Activated naive CD8-positive, alpha-beta T cell (primary cell): ENCODE results near the gene SNRK.

Source experiments
- H3K27ac Mint-ChIP-seq: one replicate; pipeline ENCODE4 v1.8.0; 2021; ENCODE audit warnings: mixed read lengths
- H3K27me3 Mint-ChIP-seq: one replicate; pipeline ENCODE4 v1.8.0; 2021; ENCODE audit warnings: mixed read lengths
- H3K36me3 Mint-ChIP-seq: one replicate; pipeline ENCODE4 v1.8.0; 2021; ENCODE audit warnings: mixed read lengths
- H3K4me1 Mint-ChIP-seq: one replicate; pipeline ENCODE4 v1.8.0; 2021; ENCODE audit warnings: low read depth, mixed read lengths
- H3K4me3 Mint-ChIP-seq: one replicate; pipeline ENCODE4 v1.8.0; 2021; ENCODE audit warnings: mild to moderate bottlenecking, mixed read lengths
- H3K9me3 Mint-ChIP-seq: one replicate; pipeline ENCODE4 v1.8.0; 2021; ENCODE audit warnings: low read depth, mixed read lengths

SNRK gene

DNA sequence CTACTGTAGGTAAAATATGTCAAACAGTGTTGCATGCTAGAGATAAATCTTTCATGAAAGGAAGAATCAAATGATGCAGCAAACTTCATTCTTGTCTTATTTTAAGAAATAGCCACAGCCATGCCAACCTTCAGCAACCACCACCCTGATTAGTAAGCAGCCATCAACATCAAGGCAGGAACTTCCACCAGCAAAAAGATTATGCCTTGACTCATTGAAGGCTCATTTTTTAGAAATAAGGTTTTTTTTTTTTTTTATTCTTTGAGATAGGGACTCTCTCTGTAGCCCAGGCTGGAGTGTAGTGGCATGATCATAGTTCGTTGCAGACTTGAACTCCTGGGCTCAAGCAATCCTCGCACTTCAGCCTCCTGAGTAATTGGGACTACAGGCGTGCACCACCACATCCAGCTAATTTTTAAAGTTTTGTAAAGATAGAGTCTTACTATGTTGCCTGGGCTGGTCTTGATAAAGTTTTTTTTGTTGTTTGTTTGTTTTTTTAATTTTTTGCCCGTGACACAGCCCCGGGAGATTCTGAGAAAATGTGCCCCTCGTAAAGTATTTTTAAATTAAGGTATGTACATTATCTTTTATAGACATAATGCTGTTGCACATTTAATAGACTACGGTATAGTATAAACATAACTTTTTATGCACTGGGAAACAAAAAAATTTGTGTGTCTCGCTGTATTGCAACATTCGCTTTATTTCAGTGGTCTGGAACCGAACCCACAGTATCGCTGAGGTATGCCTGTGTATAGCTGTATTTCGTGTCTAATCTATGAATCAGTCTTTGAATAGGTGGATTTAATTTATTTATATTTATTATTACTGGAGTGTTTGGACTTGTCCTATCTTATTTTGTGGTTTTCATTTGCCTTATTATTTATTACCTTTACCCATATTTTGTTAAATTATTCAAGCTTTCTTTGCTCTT lies 23.3 kb downstream of the SNRK start:
- Mint-ChIP-seq H3K27ac (peak overlapping the region; percentile 93), H3K4me3 (peak overlapping the region; percentile 44), H3K36me3 (peaks cover 36% of the 10 kb centered on the region), H3K27me3 (no peaks in the 10 kb centered on the region), H3K9me3 (peaks cover 6% of the 10 kb centered on the region), H3K4me1 (peaks cover 88% of the 10 kb centered on the region)

GRCh38 chr3:43316783-43317460 lies 30.6 kb downstream of the SNRK start:
- H3K4me1 Mint-ChIP-seq: peaks cover 94% of the 10 kb centered on the region
- H3K27me3 Mint-ChIP-seq: no peaks in the 10 kb centered on the region
- peak overlapping the region; percentile 82 for H3K27ac Mint-ChIP-seq
- H3K36me3 Mint-ChIP-seq: peaks cover 17% of the 10 kb centered on the region
- H3K9me3 Mint-ChIP-seq: no peaks in the 10 kb centered on the region
- peak overlapping the region; percentile 64 for H3K4me3 Mint-ChIP-seq

DNA sequence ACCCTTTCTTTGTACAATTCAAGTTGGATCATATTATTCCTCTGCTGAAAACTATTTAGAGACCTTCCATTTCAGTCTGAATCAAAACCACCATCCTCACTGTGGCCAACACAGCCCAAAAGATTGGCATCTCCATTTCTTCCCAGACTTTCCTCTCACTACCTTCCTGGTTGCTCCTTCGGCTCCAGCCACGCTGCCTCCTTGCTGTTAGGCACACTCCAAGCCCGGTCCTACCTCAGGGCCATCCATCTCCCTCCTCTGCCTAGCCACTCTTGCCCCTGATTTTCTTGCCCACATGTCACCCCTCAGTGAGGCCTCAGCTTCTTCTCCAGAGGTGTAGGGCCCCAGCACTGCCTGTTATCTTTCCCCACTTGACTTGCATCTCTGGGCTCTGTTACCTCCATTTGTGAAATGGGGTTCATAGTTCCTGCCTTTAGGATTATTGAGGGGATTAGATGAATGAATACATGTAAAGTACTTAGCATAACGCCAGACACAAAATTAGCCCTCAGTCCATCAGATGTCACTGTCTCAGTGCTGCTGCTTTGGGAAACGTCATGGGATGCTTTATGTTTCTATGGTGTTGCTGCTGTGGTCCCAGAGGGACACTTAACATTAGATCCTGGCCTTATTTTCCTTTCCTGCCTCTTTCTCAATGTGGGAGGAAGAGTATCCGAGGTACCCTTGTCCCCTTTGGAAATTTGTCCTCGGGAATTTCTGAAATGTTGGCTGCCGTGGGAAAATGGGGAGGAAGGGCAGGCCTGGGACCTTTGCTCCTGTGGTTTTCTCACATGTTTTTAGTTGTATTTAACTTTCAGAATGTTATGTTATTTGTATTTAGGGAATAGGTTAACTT lies 31.3 kb downstream of the SNRK start:
- Mint-ChIP-seq H3K9me3 (no peaks in the 10 kb centered on the region), H3K4me1 (peaks cover 93% of the 10 kb centered on the region), H3K27ac (peak overlapping the region; percentile 82), H3K27me3 (no peaks in the 10 kb centered on the region), H3K36me3 (peaks cover 18% of the 10 kb centered on the region), H3K4me3 (peak overlapping the region; percentile 64)

- peaks cover 96% of the 10 kb centered on the region for H3K4me1 Mint-ChIP-seq
- H3K36me3 Mint-ChIP-seq: peaks cover 14% of the 10 kb centered on the region
- no peaks in the 10 kb centered on the region for H3K9me3 Mint-ChIP-seq
- H3K27me3 Mint-ChIP-seq: no peaks in the 10 kb centered on the region
- H3K27ac Mint-ChIP-seq: peak overlapping the region; percentile 86
- peak overlapping the region; percentile 38 for H3K4me3 Mint-ChIP-seq
Measured at GRCh38 chr3:43319376-43319775, 33.0 kb downstream of the SNRK start.

- H3K27me3 Mint-ChIP-seq: no peaks in the 10 kb centered on the region
Measured at GRCh38 chr3:43319794-43320193, 33.5 kb downstream of the SNRK start.

DNA sequence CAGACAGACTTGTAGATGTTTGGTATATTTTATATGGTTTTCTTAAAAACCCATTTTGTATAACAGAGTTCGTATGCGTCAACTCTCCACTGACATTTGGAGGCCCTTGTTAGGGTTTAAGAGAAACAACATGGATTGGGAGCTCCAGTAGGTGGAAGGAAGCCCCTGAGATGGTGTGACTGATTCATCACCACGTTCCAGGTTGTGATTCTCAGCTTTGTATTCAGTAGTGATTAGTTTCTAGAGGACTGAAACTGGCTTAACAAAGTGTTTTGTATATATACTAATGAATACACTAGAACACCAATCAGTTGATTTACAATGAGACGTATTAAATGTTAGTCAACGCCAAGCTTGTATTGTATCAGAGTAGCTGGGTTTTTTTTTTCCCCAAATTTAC lies 33.9 kb downstream of the SNRK start:
- Mint-ChIP-seq H3K9me3 (no peaks in the 10 kb centered on the region), H3K36me3 (peaks cover 14% of the 10 kb centered on the region), H3K4me1 (peaks cover 94% of the 10 kb centered on the region), H3K27ac (peak overlapping the region; percentile 86), H3K27me3 (no peaks in the 10 kb centered on the region), H3K4me3 (peak overlapping the region; percentile 64)

More at GRCh38 chr3:43319794-43320193, 33.5 kb downstream of the SNRK start:
- H3K4me3 Mint-ChIP-seq: peak overlapping the region; percentile 64
- H3K4me1 Mint-ChIP-seq: peaks cover 96% of the 10 kb centered on the region
- H3K36me3 Mint-ChIP-seq: peaks cover 14% of the 10 kb centered on the region
- peak overlapping the region; percentile 86 for H3K27ac Mint-ChIP-seq
- no peaks in the 10 kb centered on the region for H3K9me3 Mint-ChIP-seq

GRCh38 chr3:43323541-43323940 lies 37.2 kb downstream of the SNRK start:
- H3K4me1 Mint-ChIP-seq: peaks cover 93% of the 10 kb centered on the region
- peaks cover 16% of the 10 kb centered on the region for H3K36me3 Mint-ChIP-seq
- no peaks in the 10 kb centered on the region for H3K27me3 Mint-ChIP-seq
- H3K9me3 Mint-ChIP-seq: no peaks in the 10 kb centered on the region
- no peak overlapping the region for H3K4me3 Mint-ChIP-seq
- peak overlapping the region; percentile 54 for H3K27ac Mint-ChIP-seq

GRCh38 chr3:43326891-43327581 lies 40.7 kb downstream of the SNRK start:
- H3K4me3 Mint-ChIP-seq: peak overlapping the region; percentile 52
- H3K27me3 Mint-ChIP-seq: no peaks in the 10 kb centered on the region
- peaks cover 12% of the 10 kb centered on the region for H3K36me3 Mint-ChIP-seq
- peaks cover 91% of the 10 kb centered on the region for H3K4me1 Mint-ChIP-seq
- H3K27ac Mint-ChIP-seq: peak overlapping the region; percentile 89
- H3K9me3 Mint-ChIP-seq: no peaks in the 10 kb centered on the region

- Mint-ChIP-seq H3K9me3 (peaks cover 2% of the 10 kb centered on the region), H3K36me3 (peaks cover 14% of the 10 kb centered on the region), H3K4me1 (peaks cover 91% of the 10 kb centered on the region), H3K27ac (peak overlapping the region; percentile 89), H3K4me3 (peak overlapping the region; percentile 52), H3K27me3 (no peaks in the 10 kb centered on the region)
Measured at GRCh38 chr3:43327582-43327979, 41.2 kb downstream of the SNRK start.

- peaks cover 88% of the 10 kb centered on the region for H3K4me1 Mint-ChIP-seq
- H3K36me3 Mint-ChIP-seq: peaks cover 17% of the 10 kb centered on the region
- H3K4me3 Mint-ChIP-seq: peak overlapping the region; percentile 30
- no peaks in the 10 kb centered on the region for H3K27me3 Mint-ChIP-seq
- H3K9me3 Mint-ChIP-seq: peaks cover 4% of the 10 kb centered on the region
- H3K27ac Mint-ChIP-seq: peak overlapping the region; percentile 83
Measured at GRCh38 chr3:43328653-43329052, 42.3 kb downstream of the SNRK start.

DNA sequence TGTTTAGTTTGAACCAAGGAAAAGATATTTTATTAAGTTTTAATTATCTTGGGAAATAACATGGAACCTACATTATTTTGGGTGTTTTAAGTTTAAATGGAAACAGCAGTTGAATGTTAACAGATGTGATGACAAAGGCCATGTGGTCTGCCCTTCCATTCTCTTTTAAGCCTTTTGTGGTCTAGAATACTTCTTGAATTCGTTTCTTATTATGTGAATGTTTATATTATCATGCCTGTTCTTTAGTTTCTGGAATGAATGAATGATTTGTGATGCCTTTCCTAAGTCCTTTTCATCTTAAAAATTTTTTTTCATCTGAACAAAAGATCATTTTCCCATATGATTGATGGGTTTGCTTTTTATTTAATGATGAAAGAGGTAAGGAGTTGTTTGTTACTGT lies 44.6 kb downstream of the SNRK start:
- Mint-ChIP-seq H3K4me3 (no peak overlapping the region), H3K9me3 (peaks cover 7% of the 10 kb centered on the region), H3K4me1 (peaks cover 66% of the 10 kb centered on the region), H3K27ac (peak overlapping the region; percentile 83), H3K27me3 (no peaks in the 10 kb centered on the region), H3K36me3 (peaks cover 25% of the 10 kb centered on the region)

GRCh38 chr3:43331381-43331780 lies 45.0 kb downstream of the SNRK start:
- H3K27me3 Mint-ChIP-seq: no peaks in the 10 kb centered on the region
- H3K9me3 Mint-ChIP-seq: peaks cover 7% of the 10 kb centered on the region
- H3K27ac Mint-ChIP-seq: peak overlapping the region; percentile 83
- H3K4me1 Mint-ChIP-seq: peaks cover 62% of the 10 kb centered on the region
- H3K4me3 Mint-ChIP-seq: no peak overlapping the region
- peaks cover 25% of the 10 kb centered on the region for H3K36me3 Mint-ChIP-seq

- no peaks in the 10 kb centered on the region for H3K27me3 Mint-ChIP-seq
- H3K4me1 Mint-ChIP-seq: peaks cover 33% of the 10 kb centered on the region
- peaks cover 15% of the 10 kb centered on the region for H3K9me3 Mint-ChIP-seq
- no peak overlapping the region for H3K4me3 Mint-ChIP-seq
- peaks cover 39% of the 10 kb centered on the region for H3K36me3 Mint-ChIP-seq
- peak overlapping the region; percentile 46 for H3K27ac Mint-ChIP-seq
Measured at GRCh38 chr3:43334976-43335375, 48.6 kb downstream of the SNRK start.

GRCh38 chr3:43335799-43336198 lies 49.5 kb downstream of the SNRK start:
- H3K9me3 Mint-ChIP-seq: peaks cover 15% of the 10 kb centered on the region
- no peak overlapping the region for H3K27ac Mint-ChIP-seq
- no peaks in the 10 kb centered on the region for H3K27me3 Mint-ChIP-seq
- H3K4me1 Mint-ChIP-seq: peaks cover 27% of the 10 kb centered on the region
- H3K36me3 Mint-ChIP-seq: peaks cover 43% of the 10 kb centered on the region
- H3K4me3 Mint-ChIP-seq: no peak overlapping the region
